RWPE2 (cell line): ENCODE results near the gene DTNBP1.

Source experiments
- ATAC-seq: fragments of 200-7000 bp; cut with Tn5 transposase; 3 replicates; pipeline ENCODE4 v1.9.1; 2021; ENCODE audit warnings: low read depth
- DNase-seq: peaks from one replicate; pipeline ENCODE4 v3.0.0-alpha.2; 2020; ENCODE audit warnings: low spot score
- H3K27ac ChIP-seq: fragments of 450-650 bp; 2 replicates; pipeline ENCODE4 v1.5.1; 2017; ENCODE audit warnings: mild to moderate bottlenecking; ENCODE audit not compliant: poor library complexity, severe bottlenecking
- H3K27me3 ChIP-seq: fragments of 250-450 bp; sonication (Bioruptor Pico); 2 replicates; pipeline ENCODE4 v1.5.1; 2021; ENCODE audit warnings: mild to moderate bottlenecking, moderate library complexity; ENCODE audit not compliant: insufficient read depth, poor library complexity, severe bottlenecking
- H3K36me3 ChIP-seq: fragments of 250-450 bp; sonication (Bioruptor Pico); 2 replicates; pipeline ENCODE4 v1.5.1; 2020; ENCODE audit warnings: low read depth, mild to moderate bottlenecking, moderate library complexity
- H3K4me1 ChIP-seq: fragments of 250-450 bp; sonication (Bioruptor Pico); 2 replicates; pipeline ENCODE4 v1.5.1; 2021; ENCODE audit warnings: mild to moderate bottlenecking, moderate library complexity; ENCODE audit not compliant: insufficient read depth, poor library complexity, severe bottlenecking
- H3K4me3 ChIP-seq: fragments of 250-450 bp; sonication (Bioruptor Pico); 2 replicates; pipeline ENCODE4 v1.5.1; 2021; ENCODE audit warnings: mild to moderate bottlenecking, moderate library complexity; ENCODE audit not compliant: severe bottlenecking
- H3K9me3 ChIP-seq: fragments of 250-450 bp; sonication (Bioruptor Pico); 2 replicates; pipeline ENCODE4 v1.5.1; 2021; ENCODE audit warnings: mild to moderate bottlenecking, moderate library complexity; ENCODE audit not compliant: severe bottlenecking
- TF ChIP-seq, protein P1 (sequence below): fragments of 450-650 bp; IDR thresholded peaks from one replicate; pipeline ENCODE4 v1.5.1; 2017; ENCODE audit warnings: mild to moderate bottlenecking, moderate library complexity; ENCODE audit not compliant: poor library complexity, severe bottlenecking

The DTNBP1 gene

GRCh38 chr6:15594512-15595259, 68.1 kb downstream of the DTNBP1 start:
- H3K27ac ChIP-seq, result no peak overlapping the region
- H3K9me3 ChIP-seq, result no peaks in the 10 kb centered on the region
- H3K4me1 ChIP-seq, result no peaks in the 10 kb centered on the region
- TF ChIP-seq, protein P1, sequence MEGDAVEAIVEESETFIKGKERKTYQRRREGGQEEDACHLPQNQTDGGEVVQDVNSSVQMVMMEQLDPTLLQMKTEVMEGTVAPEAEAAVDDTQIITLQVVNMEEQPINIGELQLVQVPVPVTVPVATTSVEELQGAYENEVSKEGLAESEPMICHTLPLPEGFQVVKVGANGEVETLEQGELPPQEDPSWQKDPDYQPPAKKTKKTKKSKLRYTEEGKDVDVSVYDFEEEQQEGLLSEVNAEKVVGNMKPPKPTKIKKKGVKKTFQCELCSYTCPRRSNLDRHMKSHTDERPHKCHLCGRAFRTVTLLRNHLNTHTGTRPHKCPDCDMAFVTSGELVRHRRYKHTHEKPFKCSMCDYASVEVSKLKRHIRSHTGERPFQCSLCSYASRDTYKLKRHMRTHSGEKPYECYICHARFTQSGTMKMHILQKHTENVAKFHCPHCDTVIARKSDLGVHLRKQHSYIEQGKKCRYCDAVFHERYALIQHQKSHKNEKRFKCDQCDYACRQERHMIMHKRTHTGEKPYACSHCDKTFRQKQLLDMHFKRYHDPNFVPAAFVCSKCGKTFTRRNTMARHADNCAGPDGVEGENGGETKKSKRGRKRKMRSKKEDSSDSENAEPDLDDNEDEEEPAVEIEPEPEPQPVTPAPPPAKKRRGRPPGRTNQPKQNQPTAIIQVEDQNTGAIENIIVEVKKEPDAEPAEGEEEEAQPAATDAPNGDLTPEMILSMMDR, result no peak
- no peak for DNase-seq
- no peaks in the 10 kb centered on the region for H3K36me3 ChIP-seq
- no peak overlapping the region for H3K4me3 ChIP-seq
- H3K27me3 ChIP-seq, result no peaks in the 10 kb centered on the region
- no peak for ATAC-seq

GRCh38 chr6:15593798-15594197, 69.0 kb downstream of the DTNBP1 start:
- H3K36me3 ChIP-seq, result no peaks in the 10 kb centered on the region
- no peaks in the 10 kb centered on the region for H3K9me3 ChIP-seq
- no peaks in the 10 kb centered on the region for H3K4me1 ChIP-seq
- no peak for DNase-seq
- H3K4me3 ChIP-seq, result no peak overlapping the region
- ATAC-seq, result no peak
- no peaks in the 10 kb centered on the region for H3K27me3 ChIP-seq
- TF ChIP-seq, protein P1, result no peak
- H3K27ac ChIP-seq, result no peak overlapping the region

- H3K27me3 ChIP-seq, result no peaks in the 10 kb centered on the region
- DNase-seq, result no peak
- no peak overlapping the region for H3K4me3 ChIP-seq
- no peak overlapping the region for H3K27ac ChIP-seq
- no peak for ATAC-seq
- no peaks in the 10 kb centered on the region for H3K4me1 ChIP-seq
- TF ChIP-seq, protein P1, result no peak
- H3K36me3 ChIP-seq, result no peaks in the 10 kb centered on the region
- no peaks in the 10 kb centered on the region for H3K9me3 ChIP-seq
Measured at GRCh38 chr6:15592610-15593009, 70.2 kb downstream of the DTNBP1 start.

- Histone ChIP-seq H3K9me3 (no peaks in the 10 kb centered on the region), H3K4me3 (no peak overlapping the region), H3K36me3 (no peaks in the 10 kb centered on the region), H3K27me3 (no peaks in the 10 kb centered on the region), H3K4me1 (no peaks in the 10 kb centered on the region), H3K27ac (no peak overlapping the region)
- DNase-seq (no peak), ATAC-seq (no peak)
- TF ChIP-seq, protein P1, result no peak
Measured at GRCh38 chr6:15588971-15589634, 73.7 kb downstream of the DTNBP1 start.

- ATAC-seq (no peak), DNase-seq (no peak)
- Histone ChIP-seq H3K4me1 (no peaks in the 10 kb centered on the region), H3K4me3 (no peak overlapping the region), H3K27ac (no peak overlapping the region), H3K9me3 (no peaks in the 10 kb centered on the region), H3K36me3 (no peaks in the 10 kb centered on the region), H3K27me3 (no peaks in the 10 kb centered on the region)
- TF ChIP-seq, protein P1, result no peak
Measured at GRCh38 chr6:15586503-15586902, 76.3 kb downstream of the DTNBP1 start.
